GM10847 (cell line): ENCODE measurements around the gene PDE4D.

Source experiments
- POLR2A ChIP-seq: IDR thresholded peaks from 2 replicates; pipeline ENCODE4 v1.6.1; 2011; ENCODE audit not compliant: insufficient read length; ENCODE audit errors: extremely low read depth

PDE4D gene

DNA sequence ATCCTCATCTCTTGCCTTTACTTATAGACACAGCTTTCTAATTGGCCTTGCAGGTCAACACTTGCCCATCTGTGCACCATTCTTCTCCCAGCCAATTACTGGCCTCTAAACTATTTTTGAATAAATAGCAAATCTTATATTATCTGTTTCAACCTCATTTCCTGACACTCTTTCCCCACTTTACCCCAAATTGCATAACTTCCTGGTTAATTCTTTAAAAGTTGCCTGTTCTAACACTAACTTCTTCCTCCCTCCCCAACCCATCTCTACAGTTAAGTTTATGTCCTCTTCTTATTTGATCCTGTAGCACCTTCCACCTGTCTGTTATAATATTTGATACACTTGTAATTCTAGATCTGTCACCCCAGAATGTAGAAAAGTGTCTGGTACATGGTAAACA lies 372.1 kb downstream of the PDE4D start:
- no peak for TF ChIP-seq POLR2A

DNA sequence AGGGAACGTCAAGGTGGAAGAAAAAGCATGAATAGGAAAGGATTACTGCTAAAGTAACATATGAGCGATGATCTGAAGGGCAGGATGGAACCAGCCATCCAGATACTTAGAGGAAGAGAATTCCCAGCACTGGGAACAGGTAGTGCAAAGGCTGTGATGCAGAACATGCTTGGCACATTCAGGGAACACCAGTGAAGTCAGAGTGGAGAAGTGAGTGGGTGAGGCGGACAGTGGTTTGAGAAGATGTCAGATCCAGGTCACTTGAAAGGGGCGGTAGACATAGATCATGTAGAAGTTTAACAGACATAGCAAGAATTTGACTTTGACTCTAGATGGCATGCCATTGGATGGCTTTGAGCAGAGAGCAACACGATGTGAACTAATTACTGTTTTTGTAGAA lies 374.2 kb downstream of the PDE4D start:
- TF ChIP-seq POLR2A: no peak

DNA sequence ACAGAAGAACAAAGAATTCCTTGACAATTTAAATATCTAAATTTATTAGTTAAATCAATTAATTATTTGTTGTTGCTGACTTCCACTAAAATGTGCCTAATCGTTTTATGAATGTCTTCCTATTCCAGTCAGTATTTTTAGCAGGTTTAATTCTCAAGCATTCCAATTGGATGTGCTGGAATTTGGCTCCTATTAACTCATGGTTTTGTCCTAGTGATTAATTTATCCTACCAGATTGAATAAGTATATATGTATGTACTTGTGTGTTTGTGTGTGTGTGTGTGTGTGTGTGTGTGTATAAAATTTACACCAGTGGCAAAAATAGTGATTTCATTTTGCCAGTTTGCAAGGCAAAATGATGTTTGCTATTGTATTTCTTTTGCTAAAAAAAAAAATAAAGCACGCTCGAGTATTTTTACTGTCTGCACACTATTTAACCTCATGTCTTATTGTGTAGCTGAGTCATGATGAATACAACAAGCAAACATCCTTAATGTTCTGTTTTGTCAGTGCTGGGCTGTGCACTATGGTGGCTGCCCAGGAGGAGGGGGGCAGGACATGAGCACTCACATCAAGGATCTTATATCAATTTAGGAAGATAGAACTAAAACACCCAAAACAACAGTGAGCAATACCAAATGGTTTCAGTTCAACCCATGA lies 375.5 kb downstream of the PDE4D start:
- no peak for TF ChIP-seq POLR2A

DNA sequence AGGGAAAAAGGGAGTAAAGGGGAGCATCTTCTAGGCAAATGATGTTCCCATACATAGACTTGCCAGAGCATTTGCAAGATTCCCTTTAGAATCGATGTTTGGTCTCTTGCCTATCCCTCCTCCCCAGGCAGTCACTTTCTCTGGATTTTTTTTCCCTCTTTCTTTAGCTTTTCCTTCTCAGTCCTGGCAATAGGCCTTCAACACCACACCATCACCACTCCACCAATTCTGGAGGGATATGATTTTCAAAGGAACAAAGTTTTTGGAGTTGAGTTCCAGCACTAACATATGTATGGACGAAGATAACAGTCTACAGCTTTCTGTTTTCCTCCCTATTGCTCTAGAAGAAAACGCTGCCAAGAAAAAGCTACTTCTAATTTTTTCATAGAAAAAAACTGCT lies 377.4 kb downstream of the PDE4D start:
- TF ChIP-seq POLR2A: no peak

DNA sequence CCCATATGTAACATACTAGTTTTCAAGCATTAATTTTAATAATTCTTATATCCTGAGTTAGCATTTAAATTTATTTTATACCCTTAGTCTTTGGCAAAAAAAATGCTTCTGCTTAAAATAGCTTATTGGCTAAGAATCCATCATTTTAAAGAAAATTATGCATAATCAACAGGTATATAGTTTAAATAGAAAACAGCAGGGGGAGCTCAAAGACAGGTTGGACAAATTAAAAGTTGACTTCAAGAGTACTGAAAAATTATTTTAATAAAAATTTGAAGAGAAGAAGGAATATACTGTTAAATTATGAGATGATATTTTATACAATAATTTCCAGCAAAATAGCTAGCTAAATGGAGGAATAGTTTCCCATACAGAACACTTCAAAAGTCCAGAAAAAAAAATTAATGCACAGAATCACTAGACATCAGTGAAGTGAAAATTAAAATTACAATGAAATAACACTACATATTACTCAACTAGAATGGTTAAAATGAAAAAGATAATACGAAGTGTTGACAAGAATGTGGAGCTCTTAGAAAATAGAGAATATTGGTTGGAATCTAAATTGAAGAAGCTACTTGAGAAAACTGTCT lies 387.1 kb downstream of the PDE4D start:
- no peak for TF ChIP-seq POLR2A

DNA sequence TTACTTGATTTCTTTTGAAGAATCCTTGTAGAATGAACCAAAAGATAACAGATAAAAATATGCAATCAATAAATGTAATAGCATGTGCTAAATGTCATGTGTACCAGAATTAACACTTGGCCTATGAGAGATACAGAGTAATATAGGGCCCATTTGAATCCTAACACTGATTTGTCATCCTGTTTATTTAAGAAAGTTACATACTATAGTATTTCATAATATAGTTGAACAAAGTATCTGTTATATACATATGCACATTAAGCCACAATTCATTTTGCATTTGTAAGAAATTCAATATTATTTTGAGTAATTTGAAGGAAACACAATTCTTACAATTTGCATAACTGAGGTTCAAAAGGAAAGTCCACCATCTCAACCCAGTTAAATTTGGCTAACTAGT lies 389.5 kb downstream of the PDE4D start:
- TF ChIP-seq POLR2A: no peak

DNA sequence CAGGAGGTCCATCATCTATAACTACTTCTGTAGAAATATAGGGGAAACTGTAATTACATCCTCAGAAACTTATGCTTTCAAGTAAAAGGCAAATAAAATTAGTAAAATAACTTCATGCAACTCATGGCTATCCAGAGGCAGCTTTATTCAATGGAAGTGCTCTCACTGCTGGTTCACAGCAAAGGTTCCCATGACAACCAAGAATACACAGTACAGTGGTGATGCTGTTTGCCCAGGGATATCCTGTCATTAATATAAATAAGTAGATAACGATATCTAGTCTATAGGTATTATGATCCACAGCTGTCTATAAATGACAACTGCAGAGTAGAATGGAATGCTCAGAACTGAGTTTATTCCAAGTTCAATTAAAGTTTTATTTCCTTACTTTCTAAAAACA lies 390.3 kb downstream of the PDE4D start:
- TF ChIP-seq POLR2A: no peak

DNA sequence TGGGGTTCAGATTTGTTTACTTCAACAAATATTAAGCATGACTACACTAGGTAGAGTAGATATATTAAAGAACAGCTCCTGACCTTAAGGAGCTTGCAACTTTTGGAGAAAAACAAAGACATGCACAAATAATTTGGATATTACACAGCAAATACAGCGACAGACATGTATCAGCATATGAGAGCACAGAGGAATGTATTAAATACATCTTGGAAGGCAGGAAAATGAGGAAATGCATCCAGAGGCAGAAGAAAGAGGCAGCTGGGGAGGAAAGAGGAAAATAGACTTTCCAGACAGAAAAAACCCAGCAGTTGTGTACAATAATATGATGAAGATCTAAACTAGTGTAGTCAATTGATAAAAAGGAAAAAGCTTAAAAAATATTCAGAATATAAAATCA lies 392.2 kb downstream of the PDE4D start:
- no peak for TF ChIP-seq POLR2A

DNA sequence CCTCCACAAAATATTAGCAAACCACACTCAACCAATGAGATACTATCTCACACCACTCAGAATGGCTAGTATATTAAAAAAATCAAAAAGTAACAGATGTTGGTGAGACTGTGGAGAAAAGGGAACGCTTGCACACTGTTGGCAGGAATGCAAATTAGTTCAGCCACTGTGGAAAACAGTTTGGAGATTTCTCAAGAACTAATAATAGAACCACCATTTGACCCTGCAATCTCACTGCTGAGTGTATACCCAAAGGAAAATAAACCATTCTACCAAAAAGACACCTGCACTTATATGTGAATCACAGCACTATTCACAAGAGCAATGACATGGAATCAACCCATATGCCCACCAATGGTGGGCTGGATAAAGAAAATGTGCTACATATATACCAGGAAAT lies 393.5 kb downstream of the PDE4D start:
- TF ChIP-seq POLR2A: no peak

DNA sequence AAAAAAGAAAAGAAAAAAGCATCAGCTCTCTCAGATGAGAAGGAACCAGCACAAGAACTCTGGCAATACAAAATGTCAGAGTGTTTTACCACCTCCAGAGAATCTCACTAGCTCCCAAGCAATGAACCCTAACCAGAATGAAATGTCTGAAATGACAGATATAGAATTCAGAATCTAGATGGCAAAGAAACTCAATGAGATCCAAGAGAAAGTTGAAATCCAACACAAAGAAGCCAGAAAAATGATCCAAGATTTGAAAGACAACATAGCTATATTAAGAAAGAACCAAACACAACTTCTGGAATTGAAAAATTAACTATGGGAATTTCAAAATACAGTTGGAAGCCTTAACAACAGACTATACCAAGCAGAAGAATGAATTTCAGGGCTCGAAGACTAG lies 396.3 kb downstream of the PDE4D start:
- no peak for TF ChIP-seq POLR2A

DNA sequence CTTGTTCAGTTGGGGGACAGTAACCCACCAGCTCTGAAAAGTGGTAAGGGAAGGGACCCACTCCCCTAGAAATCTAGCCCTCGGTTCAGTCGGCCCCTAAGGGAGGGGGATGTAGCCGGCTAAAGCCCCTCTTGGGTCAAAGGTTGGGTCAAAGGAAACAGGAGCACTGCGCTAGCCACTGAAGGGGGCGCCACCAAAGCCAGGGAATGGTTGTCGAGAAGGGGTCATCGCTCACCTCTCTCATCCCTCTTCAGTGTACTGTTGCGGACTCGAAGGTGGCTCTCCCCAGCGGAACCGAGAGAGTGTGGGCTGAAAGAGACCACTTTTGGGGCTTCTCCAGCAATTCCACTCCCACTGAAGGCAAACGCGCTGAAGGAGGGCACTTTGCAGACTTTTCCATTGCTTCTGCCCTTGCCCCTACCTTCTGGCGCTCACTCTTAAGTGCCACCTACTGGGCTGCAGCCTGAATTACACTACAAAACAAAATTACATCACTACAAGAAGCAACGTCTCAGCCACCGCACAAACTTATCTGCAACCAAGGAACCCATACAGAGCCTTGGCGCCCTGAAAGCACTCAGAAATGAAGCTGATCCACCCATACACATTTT lies 396.9 kb downstream of the PDE4D start:
- TF ChIP-seq POLR2A: no peak

DNA sequence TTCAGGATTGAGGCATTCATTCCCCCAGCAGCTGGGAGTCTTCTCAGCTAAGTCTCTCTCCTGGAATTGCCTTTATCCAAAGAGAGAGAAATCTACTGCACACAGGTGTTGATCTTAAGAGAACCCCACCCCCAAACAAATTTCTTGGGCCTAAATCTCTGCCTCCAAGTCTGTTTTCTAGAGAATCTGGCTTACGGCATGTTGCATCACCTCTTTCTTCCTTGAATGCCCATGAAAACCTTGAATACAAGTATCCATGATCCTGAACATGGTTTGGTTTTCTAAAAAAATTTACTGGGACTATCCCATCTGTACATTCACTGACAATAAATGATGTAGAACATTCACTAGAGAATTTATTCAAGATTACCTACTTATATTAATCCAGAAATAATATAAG lies 401.6 kb downstream of the PDE4D start:
- no peak for TF ChIP-seq POLR2A

DNA sequence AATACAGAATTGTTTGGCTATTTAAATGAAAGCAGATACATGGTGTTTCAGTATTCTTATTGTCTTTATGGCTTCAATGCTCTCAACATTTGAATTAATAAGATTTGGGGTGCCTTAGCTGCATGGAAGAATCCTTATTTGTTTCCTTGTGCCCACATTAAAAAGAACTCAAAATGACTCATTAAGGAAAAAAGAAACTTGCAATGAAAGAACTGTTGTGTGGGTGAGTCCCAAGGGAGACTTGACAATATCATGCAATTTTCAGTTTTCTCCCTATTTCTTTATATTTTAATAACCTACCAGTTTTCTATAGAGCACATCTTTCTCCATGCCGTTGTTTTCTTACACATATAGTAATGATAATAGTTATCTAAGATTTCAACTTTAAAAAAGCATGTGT lies 404.0 kb downstream of the PDE4D start:
- TF ChIP-seq POLR2A: no peak

DNA sequence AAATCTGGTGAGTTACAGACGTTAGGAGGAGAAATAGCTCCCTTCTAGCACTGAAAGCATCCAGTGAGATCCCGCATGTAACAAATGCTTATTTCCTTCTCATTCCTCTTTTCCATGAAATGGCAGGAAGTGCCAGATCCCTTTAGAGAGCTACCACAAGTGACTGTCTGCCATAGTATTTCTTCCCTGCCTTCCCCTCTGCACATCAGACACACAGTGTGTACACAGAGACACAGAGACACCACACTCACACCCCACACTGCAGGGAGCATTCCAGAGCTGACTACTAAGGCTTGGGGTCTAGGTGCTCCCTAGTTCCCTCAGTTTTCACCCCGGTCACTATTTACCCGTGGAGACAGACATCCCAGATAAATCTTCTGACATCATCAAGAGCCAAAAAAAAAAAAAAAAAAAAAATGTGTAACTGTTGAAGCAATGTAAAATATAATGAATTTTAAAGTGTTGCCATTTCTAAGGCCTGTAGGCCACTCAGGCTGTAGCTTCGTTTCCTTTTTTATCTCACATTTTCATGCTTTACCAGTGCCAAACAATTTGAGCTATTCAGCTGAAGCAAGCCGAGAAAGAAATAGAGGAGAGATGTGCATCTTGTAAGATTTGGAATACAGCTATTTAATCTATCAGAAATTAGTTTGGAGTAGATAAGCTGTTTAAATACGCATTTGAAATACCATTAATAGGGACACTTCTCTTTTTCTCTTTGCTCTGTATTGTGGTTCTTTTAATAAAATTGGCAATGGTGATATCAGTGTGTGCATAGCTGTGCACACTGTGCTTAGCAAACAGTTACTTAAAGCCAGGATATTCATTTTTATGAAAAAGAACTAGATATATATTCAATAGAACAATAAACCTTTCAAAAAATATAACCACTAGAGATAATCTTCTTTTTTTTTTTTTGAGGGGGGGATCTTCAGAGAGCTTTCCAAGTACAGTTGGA lies 405.5 kb downstream of the PDE4D start:
- TF ChIP-seq POLR2A: no peak

DNA sequence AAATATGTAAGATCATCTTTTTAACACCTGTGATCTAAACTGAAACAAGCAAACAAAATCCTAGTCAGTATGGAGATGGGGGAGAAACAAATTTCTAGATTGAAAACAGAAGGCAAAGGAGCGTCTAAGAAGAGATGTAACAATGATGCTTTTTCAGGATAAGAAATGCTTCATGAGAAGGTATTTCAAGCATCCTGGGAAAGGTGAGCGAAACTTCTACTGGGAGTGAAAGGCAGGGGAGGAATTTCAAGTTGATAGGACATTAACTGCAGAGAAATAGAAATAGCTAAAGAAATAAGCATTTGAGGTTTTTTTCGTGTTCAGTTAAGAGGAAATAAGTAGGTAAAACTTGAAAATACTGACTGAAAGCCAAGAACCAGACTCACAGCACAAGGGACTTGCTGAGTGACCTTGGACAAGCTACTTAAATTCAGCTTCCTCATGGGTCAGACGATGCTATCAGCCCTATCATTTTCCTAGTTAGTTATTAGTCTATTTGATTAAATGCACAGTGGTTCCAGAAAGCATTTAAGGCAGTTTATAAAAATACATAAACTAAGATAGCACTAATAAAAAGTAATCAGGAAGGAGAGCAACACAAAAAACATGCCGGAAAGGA lies 406.3 kb downstream of the PDE4D start:
- no peak for TF ChIP-seq POLR2A
